ENCODE results near the gene ZBED6.
"Not testable (repeated sequence)": the region's sequence is repeated elsewhere in the genome, so short reads cannot be mapped to it uniquely, and the experiment has no call there.

ZBED6 gene

GRCh38 chr1:203778789-203779188 is 16.6 kb upstream of the ZBED6 start:
- in situ Hi-C loops (cut with MboI; ENCODE audit: low sequenced_read_pairs), result no loop called here

GRCh38 chr1:203781962-203782361 is 13.5 kb upstream of the ZBED6 start:
- in situ Hi-C loops (cut with MboI; ENCODE audit: low sequenced_read_pairs), result no loop called here

- in situ Hi-C loops (cut with MboI; ENCODE audit: low sequenced_read_pairs), result no loop called here
Observed at GRCh38 chr1:203789966-203790365, 5.5 kb upstream of the ZBED6 start.

GRCh38 chr1:203791498-203791897 is 3.9 kb upstream of the ZBED6 start:
- in situ Hi-C loops (cut with MboI; ENCODE audit: low sequenced_read_pairs), result no loop called here

- in situ Hi-C loops (cut with MboI; ENCODE audit: low sequenced_read_pairs), result no loop called here
Observed at GRCh38 chr1:203792486-203792885, 2.9 kb upstream of the ZBED6 start.

- in situ Hi-C loops (cut with MboI; ENCODE audit: low sequenced_read_pairs), result not testable (repeated sequence)
Observed at GRCh38 chr1:203793561-203793960, 1.9 kb upstream of the ZBED6 start.

- in situ Hi-C loops (cut with MboI; ENCODE audit: low sequenced_read_pairs), result no loop called here
Observed at GRCh38 chr1:203794764-203795440, 521 bp upstream of the ZBED6 start.

- in situ Hi-C loops (cut with MboI; ENCODE audit: low sequenced_read_pairs), result no loop called here
Observed at GRCh38 chr1:203796236-203796605, 798 bp downstream of the ZBED6 start.

- in situ Hi-C loops (cut with MboI; ENCODE audit: low sequenced_read_pairs), result no loop called here
Observed at GRCh38 chr1:203797216-203797615, 1.8 kb downstream of the ZBED6 start.

- in situ Hi-C loops (cut with MboI; ENCODE audit: low sequenced_read_pairs), result no loop called here
Observed at GRCh38 chr1:203797948-203798655, 2.7 kb downstream of the ZBED6 start.

- in situ Hi-C loops (cut with MboI; ENCODE audit: low sequenced_read_pairs), result no loop called here
Observed at GRCh38 chr1:203799157-203799556, 3.7 kb downstream of the ZBED6 start.

GRCh38 chr1:203799971-203800370 is 4.5 kb downstream of the ZBED6 start:
- in situ Hi-C loops (cut with MboI; ENCODE audit: low sequenced_read_pairs), result no loop called here

GRCh38 chr1:203805689-203806088 is 10.3 kb downstream of the ZBED6 start:
- in situ Hi-C loops (cut with MboI; ENCODE audit: low sequenced_read_pairs), result no loop called here

GRCh38 chr1:203807196-203807595 is 11.8 kb downstream of the ZBED6 start:
- in situ Hi-C loops (cut with MboI; ENCODE audit: low sequenced_read_pairs), result no loop called here

GRCh38 chr1:203813581-203814341 is 18.3 kb downstream of the ZBED6 start:
- in situ Hi-C loops (cut with MboI; ENCODE audit: low sequenced_read_pairs), result no loop called here

- in situ Hi-C loops (cut with MboI; ENCODE audit: low sequenced_read_pairs), result no loop called here
Observed at GRCh38 chr1:203818399-203818798, 23.0 kb downstream of the ZBED6 start.

- in situ Hi-C loops (cut with MboI; ENCODE audit: low sequenced_read_pairs), result no loop called here
Observed at GRCh38 chr1:203823306-203823705, 27.9 kb downstream of the ZBED6 start.

- in situ Hi-C loops (cut with MboI; ENCODE audit: low sequenced_read_pairs), result no loop called here
Observed at GRCh38 chr1:203826175-203826574, 30.8 kb downstream of the ZBED6 start.

- in situ Hi-C loops (cut with MboI; ENCODE audit: low sequenced_read_pairs), result no loop called here
Observed at GRCh38 chr1:203828002-203828401, 32.6 kb downstream of the ZBED6 start.

- in situ Hi-C loops (cut with MboI; ENCODE audit: low sequenced_read_pairs), result no loop called here
Observed at GRCh38 chr1:203828503-203828902, 33.1 kb downstream of the ZBED6 start.

- in situ Hi-C loops (cut with MboI; ENCODE audit: low sequenced_read_pairs), result not testable (repeated sequence)
Observed at GRCh38 chr1:203829247-203829646, 33.8 kb downstream of the ZBED6 start.

GRCh38 chr1:203835476-203835875 is 40.1 kb downstream of the ZBED6 start:
- in situ Hi-C loops (cut with MboI; ENCODE audit: low sequenced_read_pairs), result no loop called here
